Loucy (cell line): Measurements from ENCODE around the gene ZNF518A.

Experiments used
- EZH2phosphoT487 ChIP-seq: fragments of 200-600 bp; IDR thresholded peaks from 2 replicates; pipeline ENCODE4 v1.6.1; 2018; ENCODE audit warnings: antibody characterized with exemption, mild to moderate bottlenecking, moderate library complexity, borderline replicate concordance
- TF ChIP-seq, protein P1 (sequence below): fragments of 200-600 bp; sonication (generic); conservative IDR thresholded peaks from 2 replicates; pipeline ENCODE4 v1.5.1; 2014; ENCODE audit warnings: mild to moderate bottlenecking, antibody characterized with exemption, low read length

DNA sequence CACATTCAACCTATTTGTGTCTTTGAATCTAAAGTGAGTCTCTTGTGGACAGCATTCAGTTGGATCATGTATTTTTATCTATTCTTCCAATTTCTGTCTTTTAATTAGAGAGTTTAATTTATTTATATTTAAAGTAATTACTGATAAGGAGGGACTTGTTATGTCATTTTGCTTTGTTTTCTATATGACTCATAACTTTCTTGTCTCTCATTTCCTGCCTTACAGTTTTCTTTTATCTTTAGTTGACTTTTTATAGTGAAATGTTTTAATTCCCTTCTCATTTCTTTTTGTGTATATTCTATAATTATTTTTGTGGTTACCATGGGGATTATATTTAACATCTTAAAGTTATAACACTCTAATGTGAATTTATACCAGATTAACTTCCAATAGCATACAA lies 7.3 kb upstream of the ZNF518A start:
- TF ChIP-seq, protein P1, sequence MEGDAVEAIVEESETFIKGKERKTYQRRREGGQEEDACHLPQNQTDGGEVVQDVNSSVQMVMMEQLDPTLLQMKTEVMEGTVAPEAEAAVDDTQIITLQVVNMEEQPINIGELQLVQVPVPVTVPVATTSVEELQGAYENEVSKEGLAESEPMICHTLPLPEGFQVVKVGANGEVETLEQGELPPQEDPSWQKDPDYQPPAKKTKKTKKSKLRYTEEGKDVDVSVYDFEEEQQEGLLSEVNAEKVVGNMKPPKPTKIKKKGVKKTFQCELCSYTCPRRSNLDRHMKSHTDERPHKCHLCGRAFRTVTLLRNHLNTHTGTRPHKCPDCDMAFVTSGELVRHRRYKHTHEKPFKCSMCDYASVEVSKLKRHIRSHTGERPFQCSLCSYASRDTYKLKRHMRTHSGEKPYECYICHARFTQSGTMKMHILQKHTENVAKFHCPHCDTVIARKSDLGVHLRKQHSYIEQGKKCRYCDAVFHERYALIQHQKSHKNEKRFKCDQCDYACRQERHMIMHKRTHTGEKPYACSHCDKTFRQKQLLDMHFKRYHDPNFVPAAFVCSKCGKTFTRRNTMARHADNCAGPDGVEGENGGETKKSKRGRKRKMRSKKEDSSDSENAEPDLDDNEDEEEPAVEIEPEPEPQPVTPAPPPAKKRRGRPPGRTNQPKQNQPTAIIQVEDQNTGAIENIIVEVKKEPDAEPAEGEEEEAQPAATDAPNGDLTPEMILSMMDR: no peak
- TF ChIP-seq EZH2phosphoT487: no peak
